Stimulated activated CD8-positive, alpha-beta memory T cell treated with anti-CD3 and anti-CD28 coated beads, Interleukin-7, amount 100 ng/mL, for 48 hours (primary cell): ENCODE data around the gene PLPP4.

Experiments used
- DNase-seq, 2 donors: peaks; one replicate each; pipeline ENCODE4 v3.0.0-alpha.2; 2020; ENCODE audit warnings: low read depth in 1 of 2; ENCODE audit errors: extremely low read depth in 1 of 2

The PLPP4 gene

GRCh38 chr10:120572307-120572706 is 115.3 kb downstream of the PLPP4 start:
- no peak for DNase-seq

- no peak for DNase-seq
Measured at GRCh38 chr10:120573355-120573754, 116.3 kb downstream of the PLPP4 start.

GRCh38 chr10:120574981-120575380 is 118.0 kb downstream of the PLPP4 start:
- DNase-seq: no peak

GRCh38 chr10:120575411-120575810 is 118.4 kb downstream of the PLPP4 start:
- no peak for DNase-seq

GRCh38 chr10:120578134-120578533 is 121.1 kb downstream of the PLPP4 start:
- no peak for DNase-seq

- no peak for DNase-seq
Measured at GRCh38 chr10:120578890-120579289, 121.9 kb downstream of the PLPP4 start.

- no peak for DNase-seq
Measured at GRCh38 chr10:120580918-120581895, 124.2 kb downstream of the PLPP4 start.

GRCh38 chr10:120582753-120583152 is 125.7 kb downstream of the PLPP4 start:
- DNase-seq: no peak

- no peak for DNase-seq
Measured at GRCh38 chr10:120583424-120584108, 126.5 kb downstream of the PLPP4 start.

- DNase-seq: no peak
Measured at GRCh38 chr10:120584786-120585185, 127.8 kb downstream of the PLPP4 start.

- DNase-seq: no peak
Measured at GRCh38 chr10:120586471-120586872, 129.4 kb downstream of the PLPP4 start.

- no peak for DNase-seq
Measured at GRCh38 chr10:120587061-120587460, 130.0 kb downstream of the PLPP4 start.

- DNase-seq: no peak
Measured at GRCh38 chr10:120588311-120588710, 131.3 kb downstream of the PLPP4 start.

- no peak for DNase-seq
Measured at GRCh38 chr10:120593693-120594092, 136.7 kb downstream of the PLPP4 start.

- no peak for DNase-seq
Measured at GRCh38 chr10:120597902-120598301, 140.9 kb downstream of the PLPP4 start.

- no peak for DNase-seq
Measured at GRCh38 chr10:120598386-120598785, 141.4 kb downstream of the PLPP4 start.

GRCh38 chr10:120599200-120599724 is 142.2 kb downstream of the PLPP4 start:
- DNase-seq: no peak

GRCh38 chr10:120600871-120601649 is 144.0 kb downstream of the PLPP4 start:
- DNase-seq: no peak

- no peak for DNase-seq
Measured at GRCh38 chr10:120601999-120602398, 145.0 kb downstream of the PLPP4 start.

- no peak for DNase-seq
Measured at GRCh38 chr10:120605410-120605809, 148.4 kb downstream of the PLPP4 start.
